ENCODE results near the gene CTDSP1. TPM values are rescaled to one million over a fixed set of nuclear protein-coding genes. Genes with fewer than 3 reads are reported as not detected.
A peak's percentile ranks its signal among the peaks of the same experiment; 100 is the strongest.

The CTDSP1 gene
- total RNA-seq, 1 experiment from 2014 or later = 52.3 TPM

DNA sequence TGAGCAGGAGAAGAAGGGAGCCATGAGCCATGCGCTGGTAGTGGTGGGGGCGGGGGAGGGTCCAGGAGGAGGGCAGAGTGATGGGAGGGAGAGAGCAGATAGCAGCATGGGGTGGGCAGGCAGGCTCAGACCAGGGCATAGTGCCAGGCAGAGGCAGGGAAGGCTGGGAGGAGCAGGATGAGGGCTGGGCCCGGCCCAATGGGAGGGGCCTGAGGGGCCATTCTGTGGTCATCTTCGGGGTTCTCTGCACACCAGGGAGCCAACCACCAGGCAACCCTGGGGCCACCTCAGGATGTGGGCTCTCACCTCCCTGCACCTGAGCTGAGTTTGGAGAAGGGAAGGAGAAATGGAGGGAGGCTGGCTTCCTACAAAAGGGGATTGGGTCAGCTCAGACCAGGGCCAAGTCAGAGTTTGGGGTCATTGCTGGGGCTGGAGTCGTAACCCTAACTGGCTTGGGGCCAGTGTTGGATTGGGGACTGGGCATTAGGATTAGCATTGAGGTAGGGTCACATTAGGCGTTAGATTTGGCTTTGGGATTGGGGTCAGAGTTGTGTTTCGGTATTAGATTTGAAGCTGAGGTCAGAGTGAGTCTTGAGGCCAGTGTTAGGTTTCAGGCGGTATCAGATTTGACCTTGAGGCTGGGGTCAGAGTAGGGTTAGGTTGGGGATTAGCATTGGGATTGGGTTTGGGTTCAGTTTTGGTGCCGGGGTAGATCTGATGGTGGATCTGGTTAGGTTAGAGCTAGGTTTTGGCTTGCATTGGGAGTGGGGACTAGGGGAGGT is 30.4 kb downstream of the CTDSP1 start:
- Histone ChIP-seq H3K27ac (ENCODE audit: insufficient read length, low read depth, low read length) (no peak overlapping the region), H3K56ac (ENCODE audit: insufficient read length, low read depth, low read length) (no peak overlapping the region), H2BK120ac (ENCODE audit: low read depth, low read length, poor library complexity, severe bottlenecking) (no peak overlapping the region), H3K27me3 (ENCODE audit: insufficient read depth, low read length) (no peaks in the 10 kb centered on the region), H3K14ac (ENCODE audit: insufficient read depth, low read length) (no peak overlapping the region; the same call in 1 of the 2 replicates), H2AFZ (ENCODE audit: low read length) (no peak overlapping the region), H4K8ac (replicated peaks; ENCODE audit: insufficient read length, low read depth, low read length) (no peak overlapping the region), H3K9me3 (ENCODE audit: control insufficient read depth, low read depth, low read length) (no peaks in the 10 kb centered on the region), H2BK20ac (ENCODE audit: low read depth, low read length, poor library complexity, severe bottlenecking) (no peak overlapping the region), H3K9ac (ENCODE audit: extremely low read depth, insufficient read length, low read length) (no peak overlapping the region), H2BK12ac (ENCODE audit: insufficient read length, low read depth, low read length) (no peak overlapping the region), H3T11ph (ENCODE audit: low read length) (no peak overlapping the region), H2BK15ac (ENCODE audit: low read depth, low read length) (no peak overlapping the region), H2BK5ac (ENCODE audit: insufficient read length, low read length) (no peak overlapping the region), H4K91ac (ENCODE audit: insufficient read length, low read depth, low read length) (no peak overlapping the region), H3K4me1 (ENCODE audit: insufficient read depth, low read length) (no peaks in the 10 kb centered on the region), H3K4me2 (ENCODE audit: insufficient read depth, insufficient read length, low read length) (no peak overlapping the region), H3K18ac (ENCODE audit: insufficient read length, low read depth, low read length) (no peak overlapping the region), H3K79me2 (ENCODE audit: insufficient read depth, low read length) (no peaks in the 10 kb centered on the region), H2AK5ac (ENCODE audit: insufficient read length, low read length) (no peak overlapping the region), H3K4ac (ENCODE audit: low read depth, low read length) (no peak overlapping the region), H4K20me1 (ENCODE audit: control insufficient read depth, insufficient read depth, insufficient read length) (no peaks in the 10 kb centered on the region), H3K79me1 (ENCODE audit: insufficient read depth, low read depth, low read length, poor library complexity, severe bottlenecking) (no peaks in the 10 kb centered on the region), H3K23ac (ENCODE audit: insufficient read length, low read depth, low read length) (no peak overlapping the region), H3K23me2 (ENCODE audit: insufficient read length, low read depth, low read length, poor library complexity, severe bottlenecking) (no peaks in the 10 kb centered on the region), H4K5ac (ENCODE audit: insufficient read length, low read depth, low read length) (no peak overlapping the region)
- peaks cover 0 to 4% (median 0%) of the 10 kb centered on the region in 3 experiments; a peak in 1 of 7 replicates for H3K36me3 Mint-ChIP-seq (ENCODE audit: insufficient read depth in 1 of 3, low read depth in 3 of 3)
- H3K27ac Mint-ChIP-seq = peak overlapping the region in 1 of 3 experiments; percentile 68; a peak in 2 of 7 replicates
- H3K9me3 Mint-ChIP-seq = no peaks in the 10 kb centered on the region
- no CpG with 5 or more reads among the region's 9 CpGs for WGBS (ENCODE audit: extremely low coverage, insufficient read length, low lambda C conversion rate)
- DNase-seq = no peak
- TF ChIP-seq CTCF (conservative IDR thresholded peaks at IDR 0.05) = no peak
- H3K27me3 Mint-ChIP-seq (ENCODE audit: low read depth) = peaks cover 1% of the 10 kb centered on the region
- H3K4me1 Mint-ChIP-seq = peaks cover 2 to 3% of the 10 kb centered on the region in 2 experiments; a peak in 1 of 4 replicates
- H3K4me3 Mint-ChIP-seq = no peak overlapping the region

Data from H9 (cell line).